Measurements from ENCODE around the gene SPRN. TPM values are rescaled to one million over a fixed set of nuclear protein-coding genes. Genes with fewer than 3 reads are reported as not detected.

The SPRN gene
- polyA plus RNA-seq, 4 donors = 3.9 to 5.1 (median 4.5) TPM

Other genes starting within 250 kb of the SPRN start
- gene UTF1, start 194.4 kb downstream of the SPRN start, polyA plus RNA-seq (ENCODE audit: insufficient read length in 4 of 4) = under 1 TPM in 1 of 4 donors, not detected in 3; 0.26 TPM
- gene VENTX, start 186.8 kb downstream of the SPRN start, polyA plus RNA-seq (ENCODE audit: insufficient read length in 4 of 4) = under 1 TPM; 0.06 to 0.24 (median 0.18) TPM
- gene ADAM8, start 147.8 kb downstream of the SPRN start, polyA plus RNA-seq (ENCODE audit: insufficient read length in 4 of 4) = 1 to 10 TPM; 2.2 to 2.7 (median 2.5) TPM
- gene TUBGCP2, start 115.8 kb downstream of the SPRN start, polyA plus RNA-seq (ENCODE audit: insufficient read length in 4 of 4) = 10 to 100 TPM; 59.3 to 66.0 (median 62.4) TPM
- 10 to 100 TPM; 32.9 to 41.8 (median 38.8) TPM for gene ZNF511, start 115.7 kb downstream of the SPRN start, polyA plus RNA-seq (ENCODE audit: insufficient read length in 4 of 4)
- gene CALY, start 87.7 kb downstream of the SPRN start, polyA plus RNA-seq (ENCODE audit: insufficient read length in 4 of 4) = under 1 TPM in 3 of 4 donors, not detected in 1; 0.19 to 0.38 (median 0.21) TPM
- gene PRAP1, start 77.3 kb downstream of the SPRN start, polyA plus RNA-seq (ENCODE audit: insufficient read length in 4 of 4) = 1 to 10 TPM; 2.4 to 5.7 (median 4.0) TPM
- gene FUOM, start 66.6 kb downstream of the SPRN start, polyA plus RNA-seq (ENCODE audit: insufficient read length in 4 of 4) = 10 to 100 TPM; 14.7 to 28.7 (median 18.1) TPM
- gene ECHS1, start 51.3 kb downstream of the SPRN start, polyA plus RNA-seq (ENCODE audit: insufficient read length in 4 of 4) = 100 to 1,000 TPM; 140 to 163 (median 150) TPM
- gene PAOX, start 45.4 kb downstream of the SPRN start, polyA plus RNA-seq (ENCODE audit: insufficient read length in 4 of 4) = 1 to 10 TPM; 5.5 to 7.6 (median 5.8) TPM
- gene MTG1, start 30.5 kb downstream of the SPRN start, polyA plus RNA-seq (ENCODE audit: insufficient read length in 4 of 4) = 10 to 100 TPM; 63.9 to 73.6 (median 67.1) TPM
- 1 to 10 TPM; 1.1 to 2.8 (median 1.7) TPM for gene SCART1, start 29.3 kb upstream of the SPRN start, polyA plus RNA-seq (ENCODE audit: insufficient read length in 4 of 4)
- gene CYP2E1, start 102.7 kb upstream of the SPRN start, polyA plus RNA-seq (ENCODE audit: insufficient read length in 4 of 4) = 1 to 10 TPM in 3 of 4 donors, under 1 TPM in 1; 0.46 to 2.5 (median 1.7) TPM
- gene SYCE1, start 141.0 kb upstream of the SPRN start, polyA plus RNA-seq (ENCODE audit: insufficient read length in 4 of 4) = under 1 TPM in 3 of 4 donors, not detected in 1; 0.22 to 0.65 (median 0.42) TPM
- not detected for gene FRG2B, start 202.2 kb upstream of the SPRN start, polyA plus RNA-seq (ENCODE audit: insufficient read length in 4 of 4)